Measurements from ENCODE around the gene PAF1. TPM values are rescaled to one million over a fixed set of nuclear protein-coding genes. Genes with fewer than 3 reads are reported as not detected.
"Not testable (repeated sequence)": the region's sequence is repeated elsewhere in the genome, so short reads cannot be mapped to it uniquely, and the experiment has no call there.

PAF1 gene
- total RNA-seq, 3 donors from 2014 or later, result 41.3 to 49.5 (median 45.2) TPM

DNA sequence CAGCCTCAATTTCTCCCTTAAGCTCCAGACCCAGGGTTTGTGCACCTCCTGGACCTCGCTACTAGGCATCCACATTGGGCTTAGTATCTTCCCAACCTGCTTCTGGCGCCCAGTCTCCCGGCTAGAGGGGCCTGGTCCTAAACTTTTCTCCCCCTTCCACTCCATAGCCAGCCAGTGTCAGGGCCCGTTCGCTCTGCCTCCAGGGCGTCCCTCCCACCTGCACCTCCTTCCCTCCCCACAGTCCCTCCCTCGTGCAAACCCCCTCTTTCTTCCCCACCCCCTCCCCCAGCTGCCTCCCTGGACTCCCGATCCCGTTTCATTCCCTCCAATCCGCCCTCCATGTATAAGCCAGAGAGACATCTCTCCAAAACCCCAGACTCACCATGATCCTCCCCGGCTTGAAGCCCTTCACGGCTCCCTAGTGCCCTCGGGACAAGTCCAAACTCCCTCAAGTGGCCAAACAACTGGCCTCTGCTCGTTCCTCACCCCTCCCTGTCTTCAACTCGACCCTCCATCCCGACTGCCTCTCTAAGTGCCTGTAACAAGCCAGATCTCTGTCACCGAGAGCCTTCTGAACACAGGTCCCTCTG, 49.7 kb downstream of the PAF1 start:
- DNase-seq (ENCODE audit: low spot score in 2 of 2), result peak in 1 of 2 donors; percentile 46
- H3K27ac ChIP-seq, result peak overlapping the region; percentile 85 to 97
- H3K27me3 ChIP-seq, result no peaks in the 10 kb centered on the region
- no peaks in the 10 kb centered on the region for H3K36me3 ChIP-seq
- peaks cover 0 to 29% of the 10 kb centered on the region in 2 donors for H3K4me1 ChIP-seq
- intact Hi-C loops (cut with DNase I; ENCODE audit: low total_unique reads), result loop anchor here (10.0 kb wide), 1 partner anchor 936 kb away; the partner anchor contains the start of gene FAM98C
- no peaks in the 10 kb centered on the region for H3K9me3 ChIP-seq
- H3K4me3 ChIP-seq, result peak overlapping the region; percentile 70 to 94 (median 89)
- TF ChIP-seq POLR2AphosphoS5 (IDR thresholded peaks at IDR 0.05) (no peak), POLR2A (IDR thresholded peaks at IDR 0.05) (no peak)
- TF ChIP-seq, protein P1, sequence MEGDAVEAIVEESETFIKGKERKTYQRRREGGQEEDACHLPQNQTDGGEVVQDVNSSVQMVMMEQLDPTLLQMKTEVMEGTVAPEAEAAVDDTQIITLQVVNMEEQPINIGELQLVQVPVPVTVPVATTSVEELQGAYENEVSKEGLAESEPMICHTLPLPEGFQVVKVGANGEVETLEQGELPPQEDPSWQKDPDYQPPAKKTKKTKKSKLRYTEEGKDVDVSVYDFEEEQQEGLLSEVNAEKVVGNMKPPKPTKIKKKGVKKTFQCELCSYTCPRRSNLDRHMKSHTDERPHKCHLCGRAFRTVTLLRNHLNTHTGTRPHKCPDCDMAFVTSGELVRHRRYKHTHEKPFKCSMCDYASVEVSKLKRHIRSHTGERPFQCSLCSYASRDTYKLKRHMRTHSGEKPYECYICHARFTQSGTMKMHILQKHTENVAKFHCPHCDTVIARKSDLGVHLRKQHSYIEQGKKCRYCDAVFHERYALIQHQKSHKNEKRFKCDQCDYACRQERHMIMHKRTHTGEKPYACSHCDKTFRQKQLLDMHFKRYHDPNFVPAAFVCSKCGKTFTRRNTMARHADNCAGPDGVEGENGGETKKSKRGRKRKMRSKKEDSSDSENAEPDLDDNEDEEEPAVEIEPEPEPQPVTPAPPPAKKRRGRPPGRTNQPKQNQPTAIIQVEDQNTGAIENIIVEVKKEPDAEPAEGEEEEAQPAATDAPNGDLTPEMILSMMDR (IDR thresholded peaks at IDR 0.05), result no peak

DNA sequence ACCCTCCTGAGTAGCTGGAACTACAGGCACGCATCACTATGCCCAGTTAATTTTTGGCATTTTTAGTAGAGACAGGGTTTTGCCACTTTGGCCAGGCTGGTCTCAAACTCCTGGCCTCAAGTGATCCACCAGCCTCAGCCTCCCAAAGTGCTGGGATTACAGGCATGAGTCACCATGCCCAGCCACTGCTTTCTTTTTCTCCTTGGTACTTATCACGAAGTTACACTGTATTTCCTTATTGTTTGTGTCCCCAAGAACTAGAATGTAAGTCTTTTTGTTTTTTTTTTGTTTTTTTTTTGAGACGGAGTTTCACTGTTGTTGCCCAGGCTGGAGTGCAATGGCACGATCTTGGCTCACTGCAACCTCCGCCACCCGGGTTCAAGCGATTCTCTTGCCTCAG, 50.8 kb downstream of the PAF1 start:
- not testable (repeated sequence) for H3K36me3 ChIP-seq; H3K4me3 ChIP-seq; H3K9me3 ChIP-seq; H3K27ac ChIP-seq; DNase-seq (ENCODE audit: low spot score in 2 of 2); H3K27me3 ChIP-seq
- intact Hi-C loops (cut with DNase I; ENCODE audit: low total_unique reads), result loop anchor here (1.0 to 10.0 kb wide), 2 partner anchors 18 to 935 kb away; partner anchors contain the start of gene FAM98C
- peaks cover 0 to 19% of the 10 kb centered on the region in 2 donors for H3K4me1 ChIP-seq

DNA sequence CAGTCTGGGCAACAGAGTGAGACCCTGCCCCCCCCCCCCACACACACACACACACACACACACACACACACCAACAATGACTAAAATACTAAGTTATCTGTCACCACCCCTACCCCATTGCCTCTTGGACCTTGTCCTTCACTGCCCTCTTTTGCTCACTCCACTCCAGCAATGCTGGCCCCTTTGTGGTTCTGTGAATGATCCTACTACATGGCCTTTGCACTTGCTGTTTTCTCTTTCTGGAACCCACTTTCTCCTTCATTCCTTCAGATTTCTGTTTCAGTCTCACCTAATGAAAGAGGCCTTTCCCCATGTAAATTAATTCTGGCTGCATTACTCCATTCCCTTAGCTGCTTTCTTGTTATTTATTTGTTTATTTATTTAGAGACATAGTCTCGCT, 51.2 kb downstream of the PAF1 start:
- H3K36me3 ChIP-seq, result no peaks in the 10 kb centered on the region
- DNase-seq (ENCODE audit: low spot score in 2 of 2), result no peak
- H3K4me1 ChIP-seq, result peaks cover 0 to 15% of the 10 kb centered on the region in 2 donors
- no peak overlapping the region for H3K27ac ChIP-seq
- no peaks in the 10 kb centered on the region for H3K9me3 ChIP-seq
- TF ChIP-seq, protein P1 (IDR thresholded peaks at IDR 0.05), result no peak
- TF ChIP-seq POLR2AphosphoS5 (IDR thresholded peaks at IDR 0.05), result no peak
- TF ChIP-seq POLR2A (IDR thresholded peaks at IDR 0.05), result no peak
- no peaks in the 10 kb centered on the region for H3K27me3 ChIP-seq
- intact Hi-C loops (cut with DNase I; ENCODE audit: low total_unique reads), result loop anchor here (1.0 to 10.0 kb wide), 2 partner anchors 19 to 935 kb away; partner anchors contain the start of gene FAM98C
- H3K4me3 ChIP-seq, result no peak overlapping the region

DNA sequence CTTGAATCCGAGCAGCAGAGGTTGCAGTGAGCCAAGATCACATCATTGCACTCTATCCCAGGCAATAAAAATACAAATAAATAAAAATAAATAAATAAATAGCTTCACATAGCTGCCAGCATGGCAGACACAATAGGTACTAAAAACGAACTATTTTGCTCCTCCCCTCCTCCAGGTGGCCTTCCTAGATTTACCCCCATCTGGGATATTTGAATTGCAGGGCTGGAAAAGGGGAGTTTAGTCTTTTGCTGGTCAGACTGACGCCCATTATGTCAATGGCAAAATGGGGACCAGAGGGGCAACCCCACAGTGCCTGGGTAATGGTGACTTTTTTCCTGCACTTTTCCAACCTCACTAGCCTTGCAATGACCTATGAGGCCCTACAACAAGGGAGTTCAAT, 54.4 kb downstream of the PAF1 start:
- Histone ChIP-seq H3K36me3 (no peaks in the 10 kb centered on the region), H3K4me1 (no peaks in the 10 kb centered on the region), H3K9me3 (no peaks in the 10 kb centered on the region), H3K27ac (peak overlapping the region in 1 of 2 donors; percentile 30), H3K27me3 (no peaks in the 10 kb centered on the region), H3K4me3 (no peak overlapping the region)
- DNase-seq (ENCODE audit: low spot score in 2 of 2), result no peak
- intact Hi-C loops (cut with DNase I; ENCODE audit: low total_unique reads), result no loop called here
- TF ChIP-seq POLR2AphosphoS5 (IDR thresholded peaks at IDR 0.05) (no peak), POLR2A (IDR thresholded peaks at IDR 0.05) (no peak)
- TF ChIP-seq, protein P1 (IDR thresholded peaks at IDR 0.05), result no peak

Other genes with a start within 250 kb of the PAF1 start
- 1 to 10 TPM in 1 of 3 donors, under 1 TPM in 1, not detected in 1; 0.66 to 2.9 TPM for gene NCCRP1, start 194.1 kb downstream of the PAF1 start, total RNA-seq
- gene SYCN, start 186.8 kb downstream of the PAF1 start, total RNA-seq, result not detected
- not detected for gene IFNL3, start 146.1 kb downstream of the PAF1 start, total RNA-seq
- not detected for gene IFNL4, start 142.2 kb downstream of the PAF1 start, total RNA-seq
- gene IFNL2, start 122.7 kb downstream of the PAF1 start, total RNA-seq, result not detected
- gene IFNL1, start 94.7 kb downstream of the PAF1 start, total RNA-seq, result not detected
- under 1 TPM; 0.16 to 0.66 (median 0.59) TPM for gene LRFN1, start 70.2 kb downstream of the PAF1 start, total RNA-seq
- gene GMFG, start 55.1 kb downstream of the PAF1 start, total RNA-seq, result 10 to 100 TPM; 21.7 to 47.5 (median 26.6) TPM
- gene SAMD4B, start 48.7 kb downstream of the PAF1 start, total RNA-seq, result 10 to 100 TPM; 57.4 to 65.2 (median 59.7) TPM
- 10 to 100 TPM; 36.6 to 49.5 (median 47.3) TPM for gene MED29, start 272 bp upstream of the PAF1 start, total RNA-seq
- gene ZFP36, start 15.7 kb upstream of the PAF1 start, total RNA-seq, result 100 to 1,000 TPM in 2 of 3 donors, 10 to 100 TPM in 1; 91.7 to 299 (median 143) TPM
- 10 to 100 TPM in 2 of 3 donors, 1 to 10 TPM in 1; 8.0 to 11.8 (median 10.2) TPM for gene PLEKHG2, start 21.6 kb upstream of the PAF1 start, total RNA-seq
- gene RPS16, start 44.8 kb upstream of the PAF1 start, total RNA-seq, result 1,000 to 10,000 TPM; 1,681 to 3,245 (median 1,756) TPM
- 100 to 1,000 TPM in 2 of 3 donors, 10 to 100 TPM in 1; 74.3 to 115 (median 103) TPM for gene SUPT5H, start 54.5 kb upstream of the PAF1 start, total RNA-seq
- 10 to 100 TPM; 39.4 to 45.6 (median 41.1) TPM for gene TIMM50, start 89.7 kb upstream of the PAF1 start, total RNA-seq
- gene DLL3, start 107.8 kb upstream of the PAF1 start, total RNA-seq, result not detected
- gene SELENOV, start 124.0 kb upstream of the PAF1 start, total RNA-seq, result not detected
- 1 to 10 TPM; 3.4 to 5.6 (median 4.3) TPM for gene EID2B, start 141.7 kb upstream of the PAF1 start, total RNA-seq
- 10 to 100 TPM; 13.0 to 14.7 (median 13.4) TPM for gene EID2, start 149.1 kb upstream of the PAF1 start, total RNA-seq
- not detected for gene LGALS13, start 211.4 kb upstream of the PAF1 start, total RNA-seq

Data from breast epithelium (tissue), 4 donors.